ENCODE data around the gene ANKDD1A.

The ANKDD1A gene

GRCh38 chr15:64902863-64903262 lies 8.8 kb upstream of the ANKDD1A start:
- no peak for TF ChIP-seq CTCF (IDR thresholded peaks at IDR 0.05; ENCODE audit: low read length, missing control alignments)
- DNase-seq (ENCODE audit: low read depth), result peak; percentile 29
- H3K4me3 ChIP-seq (replicated peaks; ENCODE audit: low read depth, low read length), result no peak overlapping the region

- TF ChIP-seq CTCF (IDR thresholded peaks at IDR 0.05; ENCODE audit: low read length, missing control alignments), result no peak
- H3K4me3 ChIP-seq (replicated peaks; ENCODE audit: low read depth, low read length), result no peak overlapping the region
- peak; percentile 36 for DNase-seq (ENCODE audit: low read depth)
Observed at GRCh38 chr15:64903326-64903950, 8.3 kb upstream of the ANKDD1A start.

- H3K4me3 ChIP-seq (replicated peaks; ENCODE audit: low read depth, low read length), result no peak overlapping the region
- TF ChIP-seq CTCF (IDR thresholded peaks at IDR 0.05; ENCODE audit: low read length, missing control alignments), result no peak
- DNase-seq (ENCODE audit: low read depth), result no peak
Observed at GRCh38 chr15:64904189-64904588, 7.5 kb upstream of the ANKDD1A start.

- peak; percentile 89 for TF ChIP-seq CTCF (IDR thresholded peaks at IDR 0.05; ENCODE audit: low read length, missing control alignments)
- peak overlapping the region; percentile 21 for H3K4me3 ChIP-seq (replicated peaks; ENCODE audit: low read depth, low read length)
- DNase-seq (ENCODE audit: low read depth), result peak; percentile 76
Observed at GRCh38 chr15:64905119-64905831, 6.4 kb upstream of the ANKDD1A start.

GRCh38 chr15:64905941-64906340 lies 5.8 kb upstream of the ANKDD1A start:
- TF ChIP-seq CTCF (IDR thresholded peaks at IDR 0.05; ENCODE audit: low read length, missing control alignments), result no peak
- DNase-seq (ENCODE audit: low read depth), result no peak
- no peak overlapping the region for H3K4me3 ChIP-seq (replicated peaks; ENCODE audit: low read depth, low read length)

GRCh38 chr15:64906402-64906801 lies 5.3 kb upstream of the ANKDD1A start:
- no peak for TF ChIP-seq CTCF (IDR thresholded peaks at IDR 0.05; ENCODE audit: low read length, missing control alignments)
- DNase-seq (ENCODE audit: low read depth), result no peak
- no peak overlapping the region for H3K4me3 ChIP-seq (replicated peaks; ENCODE audit: low read depth, low read length)

- no peak for DNase-seq (ENCODE audit: low read depth)
- H3K4me3 ChIP-seq (replicated peaks; ENCODE audit: low read depth, low read length), result no peak overlapping the region
- no peak for TF ChIP-seq CTCF (IDR thresholded peaks at IDR 0.05; ENCODE audit: low read length, missing control alignments)
Observed at GRCh38 chr15:64907991-64908390, 3.7 kb upstream of the ANKDD1A start.

Measured in fibroblast of pulmonary artery (primary cell).